ENCODE data around the gene CFAP61. TPM values are rescaled to one million over a fixed set of nuclear protein-coding genes. Genes with fewer than 3 reads are reported as not detected.

CFAP61 gene
- total RNA-seq, 4 donors from 2014 or later = 0.68 to 3.7 (median 1.4) TPM

DNA sequence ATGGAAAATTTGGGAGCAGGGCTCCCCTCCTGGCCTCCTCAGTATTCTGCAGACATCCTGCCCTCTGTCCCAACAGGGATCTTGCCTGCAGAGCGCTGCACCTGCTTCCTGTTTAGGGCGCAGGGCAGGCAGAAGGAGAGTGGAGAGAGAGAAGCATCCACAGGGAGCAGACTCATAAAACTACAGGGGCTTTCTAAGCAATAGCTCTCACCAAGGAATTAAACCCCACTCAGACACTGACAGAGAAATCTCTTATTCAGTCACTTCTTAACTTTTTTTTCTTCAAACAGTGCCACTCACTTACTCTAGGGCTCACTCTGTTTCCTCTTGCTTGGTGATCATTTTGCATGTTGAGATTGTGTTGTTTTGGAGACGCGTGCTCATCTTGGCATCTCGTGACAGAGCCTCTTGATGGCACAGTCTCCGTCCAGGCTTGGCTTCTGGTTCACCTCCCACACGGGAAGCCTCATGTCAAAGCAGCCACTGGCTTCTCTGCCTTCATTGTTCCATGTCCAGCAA is 162.5 kb downstream of the CFAP61 start:
- no peak for TF ChIP-seq CTCF (IDR thresholded peaks at IDR 0.05; ENCODE audit: low read depth)

- no peak for TF ChIP-seq CTCF (IDR thresholded peaks at IDR 0.05; ENCODE audit: low read depth)
Observed at GRCh38 chr20:20215976-20216727, 163.8 kb downstream of the CFAP61 start.

GRCh38 chr20:20216941-20217340 is 164.6 kb downstream of the CFAP61 start:
- TF ChIP-seq CTCF (IDR thresholded peaks at IDR 0.05; ENCODE audit: low read depth) = no peak

GRCh38 chr20:20217621-20218020 is 165.3 kb downstream of the CFAP61 start:
- no peak for TF ChIP-seq CTCF (IDR thresholded peaks at IDR 0.05; ENCODE audit: low read depth)

GRCh38 chr20:20219016-20219415 is 166.7 kb downstream of the CFAP61 start:
- TF ChIP-seq CTCF (IDR thresholded peaks at IDR 0.05; ENCODE audit: low read depth) = no peak

- TF ChIP-seq CTCF (IDR thresholded peaks at IDR 0.05; ENCODE audit: low read depth) = no peak
Observed at GRCh38 chr20:20220134-20220533, 167.8 kb downstream of the CFAP61 start.

DNA sequence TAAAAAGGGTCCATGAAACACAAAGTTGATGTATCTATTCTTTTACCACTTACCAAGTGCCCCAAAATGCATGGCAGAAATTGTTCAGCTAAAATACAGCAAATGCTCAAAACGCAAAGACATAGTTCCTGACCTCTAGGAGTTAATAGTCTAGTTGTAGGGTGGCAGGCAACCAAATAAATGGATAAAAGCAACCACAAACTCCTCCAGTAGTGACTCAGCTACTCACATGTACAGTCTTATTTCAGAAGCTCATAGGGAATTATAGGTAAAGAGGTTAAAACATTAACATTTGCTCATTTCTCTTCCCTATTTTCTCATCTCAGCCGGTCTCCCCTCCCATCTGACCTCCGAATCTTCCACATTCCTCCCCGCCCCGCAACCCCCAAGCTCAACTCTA is 171.6 kb downstream of the CFAP61 start:
- no peak for TF ChIP-seq CTCF (IDR thresholded peaks at IDR 0.05; ENCODE audit: low read depth)
